ENCODE results near the gene NUCB1. TPM values are rescaled to one million over a fixed set of nuclear protein-coding genes. Genes with fewer than 3 reads are reported as not detected.

The NUCB1 gene
- 225 and 234 TPM in 2 replicates for total RNA-seq

DNA sequence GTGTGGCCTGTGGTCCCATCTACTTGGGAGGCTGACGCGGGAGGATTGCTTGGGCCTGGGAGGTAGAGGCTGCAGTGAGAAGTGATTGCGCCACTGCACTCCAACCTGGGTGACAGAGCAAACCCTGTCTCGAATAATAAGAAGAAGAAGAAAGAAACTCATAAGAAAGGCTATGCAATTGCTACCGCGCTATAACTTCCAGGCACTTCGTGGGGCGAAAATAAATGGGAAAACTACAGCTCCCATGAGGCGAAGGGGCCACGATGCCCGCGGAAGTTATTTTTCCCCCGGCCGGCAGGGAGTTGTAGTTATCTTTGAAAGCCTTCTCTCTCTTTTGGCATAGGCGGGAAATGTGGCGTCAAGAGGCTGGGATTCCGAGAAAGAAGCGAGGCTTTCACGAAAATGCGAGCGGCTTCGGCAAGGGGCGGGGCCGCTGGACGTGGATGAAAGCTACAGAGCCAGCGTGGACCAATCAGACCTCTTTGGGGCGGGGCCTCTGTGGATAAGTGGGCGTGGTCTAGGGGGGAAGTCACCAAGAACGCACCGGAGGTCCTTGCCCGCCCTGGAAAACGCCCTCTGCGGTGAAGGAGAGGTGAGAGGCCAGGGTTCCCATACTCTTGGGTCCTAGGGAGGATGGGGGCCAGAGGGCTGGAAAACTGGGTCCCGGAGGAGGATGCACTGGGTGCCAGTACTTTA is at the start of gene NUCB1:
NUCB1 (plus strand) TSS at position 532 of the 696 bp plus-strand sequence. CDS start 485 bp downstream, outside the sequence.
- intact Hi-C loops (cut with micrococcal nuclease) = loop anchor here (1.0 to 2.0 kb wide), 2 partner anchors 27 to 65 kb away; partner anchors contain the start of gene FTL

DNA sequence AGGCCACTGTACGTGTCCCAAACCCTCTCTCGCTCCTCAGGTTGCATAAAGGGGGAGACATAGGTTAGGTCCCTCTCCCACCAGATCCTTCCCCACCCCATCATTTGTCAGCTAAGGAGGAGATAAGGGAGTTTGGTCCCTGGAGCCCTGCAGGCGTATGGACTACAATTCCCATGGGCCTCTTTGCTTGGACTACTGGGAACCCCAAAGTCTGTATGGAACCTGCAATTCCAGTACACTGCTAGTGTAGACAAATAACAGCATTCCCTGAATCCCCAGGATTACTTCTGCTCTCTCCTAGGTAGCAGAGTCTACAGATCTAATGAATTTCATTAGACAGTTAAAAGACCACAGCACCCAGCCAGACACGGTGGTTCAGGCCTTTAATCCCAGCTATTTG is 47.8 kb upstream of the NUCB1 start:
- intact Hi-C loops (cut with micrococcal nuclease) = no loop called here

GRCh38 chr19:48853483-48853882 is 46.6 kb upstream of the NUCB1 start:
- intact Hi-C loops (cut with micrococcal nuclease) = no loop called here

GRCh38 chr19:48854103-48854502 is 46.0 kb upstream of the NUCB1 start:
- intact Hi-C loops (cut with micrococcal nuclease) = no loop called here

- intact Hi-C loops (cut with micrococcal nuclease) = no loop called here
Measured at GRCh38 chr19:48856921-48857320, 43.2 kb upstream of the NUCB1 start.

DNA sequence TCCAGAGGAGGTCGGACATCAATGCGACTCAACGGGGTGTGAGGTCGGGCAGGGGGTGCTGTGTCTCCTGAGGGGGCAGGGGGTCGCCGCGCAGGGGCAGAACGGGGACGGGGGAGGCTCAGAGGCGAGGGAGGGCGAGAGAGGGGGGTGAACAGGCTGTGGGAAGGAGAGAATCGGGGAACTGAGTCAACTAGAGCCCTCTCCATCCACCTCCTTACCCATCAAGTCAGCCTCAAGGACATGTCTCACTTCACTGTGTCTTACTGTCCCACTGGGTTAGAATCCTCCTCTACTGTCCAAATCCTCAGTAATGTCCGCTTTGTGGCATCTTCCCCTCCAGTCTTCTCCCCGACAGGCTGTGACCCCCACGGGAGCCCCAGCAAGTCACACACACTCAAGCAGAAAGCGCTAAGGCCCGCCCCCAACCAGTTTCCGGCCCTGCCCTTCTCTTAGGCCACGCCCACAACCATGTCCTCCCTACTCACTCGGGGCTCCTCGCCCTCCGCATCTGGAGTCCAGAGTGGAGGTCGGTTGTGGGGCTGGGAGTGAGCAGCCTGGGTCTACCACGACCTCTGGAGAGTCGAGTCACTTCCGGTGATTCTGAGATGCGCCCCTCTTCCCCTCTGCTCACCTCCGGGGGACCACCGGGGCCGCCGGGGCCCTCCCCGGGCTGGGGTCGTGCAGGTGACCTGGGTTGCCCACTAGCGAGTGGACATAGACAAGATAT is 41.0 kb upstream of the NUCB1 start:
- intact Hi-C loops (cut with micrococcal nuclease) = no loop called here

- intact Hi-C loops (cut with micrococcal nuclease) = no loop called here
Measured at GRCh38 chr19:48859711-48860572, 40.2 kb upstream of the NUCB1 start.

DNA sequence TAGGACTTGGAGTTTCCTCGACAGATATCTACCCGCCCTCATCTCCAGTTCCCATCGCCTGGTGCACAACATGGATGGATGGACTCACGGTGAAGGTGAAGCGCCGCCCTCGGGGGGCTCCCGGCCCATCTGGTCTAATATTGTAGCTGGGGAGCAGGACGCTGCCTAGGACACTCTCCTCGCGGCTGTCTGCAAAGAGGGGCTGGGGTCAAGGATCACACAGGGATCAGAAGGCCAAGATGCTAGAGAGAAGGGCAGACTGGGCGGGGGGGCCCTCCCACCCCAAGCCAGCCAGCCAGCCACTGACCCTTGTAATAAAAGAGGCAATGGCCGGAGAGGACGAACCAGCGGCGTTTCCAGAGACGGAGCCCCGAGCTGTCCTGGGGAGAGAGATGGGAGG is 38.8 kb upstream of the NUCB1 start:
- intact Hi-C loops (cut with micrococcal nuclease) = no loop called here

- intact Hi-C loops (cut with micrococcal nuclease) = no loop called here
Measured at GRCh38 chr19:48862827-48863226, 37.3 kb upstream of the NUCB1 start.

GRCh38 chr19:48866692-48867091 is 33.4 kb upstream of the NUCB1 start:
- intact Hi-C loops (cut with micrococcal nuclease) = no loop called here

- intact Hi-C loops (cut with micrococcal nuclease) = no loop called here
Measured at GRCh38 chr19:48867123-48867745, 32.9 kb upstream of the NUCB1 start.

DNA sequence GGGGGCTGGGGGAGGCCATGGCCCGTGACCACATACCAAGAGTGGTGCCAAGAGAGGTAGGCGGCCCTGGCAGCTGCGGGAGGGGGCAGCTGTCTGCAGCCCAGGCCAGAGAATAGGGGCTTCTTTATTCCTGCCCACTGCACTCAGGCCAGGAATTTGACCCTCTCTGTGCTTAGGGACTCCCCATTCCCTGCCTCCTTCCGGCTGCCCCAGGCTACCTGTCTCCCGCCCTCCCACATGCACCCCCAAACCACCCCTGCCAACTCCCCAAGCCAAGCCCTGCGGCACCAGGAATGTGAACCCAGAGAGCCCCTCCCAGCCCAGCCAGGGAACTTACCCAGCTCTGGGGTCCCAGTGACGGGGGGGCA is 32.4 kb upstream of the NUCB1 start:
- intact Hi-C loops (cut with micrococcal nuclease) = no loop called here

GRCh38 chr19:48868114-48868886 is 31.8 kb upstream of the NUCB1 start, which contains the start of gene PLEKHA4:
Gene PLEKHA4 (minus strand): TSS chr19:48868617. CDS start chr19:48867620, 997 bp downstream.
- intact Hi-C loops (cut with micrococcal nuclease) = no loop called here

- intact Hi-C loops (cut with micrococcal nuclease) = no loop called here
Measured at GRCh38 chr19:48870048-48870447, 30.1 kb upstream of the NUCB1 start.

DNA sequence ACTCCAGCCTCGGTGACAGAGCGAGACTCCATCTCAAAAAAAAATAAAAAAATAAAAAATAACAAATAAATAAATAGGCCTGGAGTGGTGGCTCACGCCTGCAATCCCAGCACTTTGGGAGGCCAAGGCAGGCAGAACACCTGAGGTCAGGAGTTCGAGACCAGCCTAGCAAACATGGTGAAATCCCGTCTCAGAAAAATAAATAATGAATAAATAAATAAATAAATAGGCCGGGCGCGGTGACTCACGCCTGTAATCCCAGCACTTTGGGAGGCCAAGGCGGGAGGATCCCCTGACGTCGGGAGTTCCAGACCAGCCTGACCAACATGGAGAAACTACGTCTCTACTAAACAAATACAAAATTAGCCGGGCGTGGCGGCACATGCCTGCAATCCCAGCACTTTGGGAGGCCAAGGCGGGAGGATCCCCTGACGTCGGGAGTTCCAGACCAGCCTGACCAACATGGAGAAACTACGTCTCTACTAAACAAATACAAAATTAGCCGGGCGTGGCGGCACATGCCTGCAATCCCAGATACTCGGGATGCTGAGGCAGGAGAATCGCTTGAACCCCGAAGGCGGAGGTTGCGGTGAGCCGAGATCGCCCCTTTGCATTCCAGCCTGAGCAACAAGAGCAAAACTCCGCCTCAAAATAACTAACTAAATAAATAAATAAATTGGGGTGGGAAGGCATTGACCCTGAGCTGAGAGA is 28.5 kb upstream of the NUCB1 start:
- intact Hi-C loops (cut with micrococcal nuclease) = loop anchor here (1.0 kb wide), 1 partner anchor 94 kb away; the partner anchor contains the start of gene FTL

GRCh38 chr19:48872182-48872883 is 27.8 kb upstream of the NUCB1 start, which contains the start of gene PPP1R15A:
Gene PPP1R15A (plus strand): TSS chr19:48872421. CDS start chr19:48873234, 813 bp downstream.
- intact Hi-C loops (cut with micrococcal nuclease) = loop anchor here (1.0 kb wide), 1 partner anchor 93 kb away; the partner anchor contains the start of gene FTL

GRCh38 chr19:48872884-48873475 is 27.1 kb upstream of the NUCB1 start:
- intact Hi-C loops (cut with micrococcal nuclease) = loop anchor here (1.0 kb wide), 2 partner anchors 27 to 92 kb away; partner anchors contain the start of genes FTL and NUCB1
